ENCODE measurements around the gene NIBAN1.

The NIBAN1 gene

DNA sequence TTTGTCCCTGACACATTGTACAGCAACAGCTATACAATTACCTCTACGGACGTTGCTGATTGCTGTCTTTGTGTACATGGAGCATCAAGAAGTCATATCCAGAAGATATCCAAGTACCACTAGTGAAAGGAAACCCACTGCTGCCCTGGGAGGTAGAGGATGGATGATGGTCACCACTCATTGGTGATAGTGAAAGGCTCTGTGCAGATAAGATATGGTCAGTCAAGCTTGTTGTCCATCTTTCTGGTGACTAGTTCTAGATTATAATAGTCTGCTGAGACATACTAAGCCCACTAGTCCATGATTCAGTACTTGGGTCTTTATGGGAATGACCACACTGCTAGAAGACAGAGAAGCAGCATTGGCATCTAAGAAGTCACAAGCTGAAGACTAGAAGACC, 30.3 kb downstream of the NIBAN1 start:
- DNase-seq: no peak

DNA sequence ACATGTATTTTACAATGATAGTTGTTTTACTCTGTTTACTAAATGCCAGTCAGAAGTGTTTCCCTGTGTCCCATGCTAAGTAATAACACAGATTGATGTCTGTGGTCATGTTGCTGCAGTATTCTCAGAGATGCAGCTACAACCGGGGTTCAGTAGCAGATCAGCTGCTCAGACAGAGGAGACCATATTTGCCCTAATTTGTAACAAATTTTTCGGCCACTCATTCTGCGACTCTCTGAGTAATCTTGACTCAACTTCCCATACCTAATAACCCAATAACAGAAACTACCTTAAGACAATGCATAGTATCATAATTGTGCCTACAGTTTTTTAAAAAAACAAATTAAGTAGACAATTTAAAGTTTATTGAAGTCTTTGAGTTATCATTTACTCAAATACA, 32.6 kb downstream of the NIBAN1 start:
- no peak for DNase-seq

- DNase-seq: no peak
These were observed 32.9 kb downstream of the NIBAN1 start for GRCh38 chr1:184941410-184941733.

DNA sequence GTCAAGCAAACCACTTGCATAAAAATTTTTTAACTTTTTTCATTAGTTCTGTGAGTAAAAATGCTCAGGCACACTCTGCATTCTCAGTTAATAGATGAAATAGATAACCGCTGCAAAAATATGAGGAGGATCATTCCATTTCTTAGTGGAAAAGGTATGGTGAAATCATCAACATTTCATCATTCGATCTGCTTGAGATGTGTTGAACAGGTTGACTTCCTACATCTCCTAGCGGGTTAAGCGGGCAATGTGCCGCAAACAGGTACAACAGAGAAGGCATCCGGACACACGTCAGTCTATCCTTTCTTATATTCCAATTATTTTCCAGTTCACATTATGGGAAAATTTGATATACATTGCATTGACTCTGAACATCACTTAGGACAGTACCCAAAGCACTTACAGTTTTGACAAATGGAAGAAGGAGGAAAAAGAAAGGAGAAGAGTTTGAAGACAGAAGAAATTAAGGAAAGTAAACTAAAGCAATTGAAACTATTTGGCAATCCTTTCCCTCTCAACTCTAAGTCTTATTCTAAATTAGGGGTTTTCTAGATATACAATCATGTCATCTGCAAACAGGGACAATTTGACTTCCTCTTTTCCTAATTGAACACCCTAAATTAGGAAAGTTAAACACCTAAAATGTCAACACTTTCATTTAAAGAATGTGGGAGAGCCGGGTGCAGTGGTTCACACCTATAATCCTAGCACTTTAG, 33.5 kb downstream of the NIBAN1 start:
- no peak for DNase-seq

- no peak for DNase-seq
These were observed 34.1 kb downstream of the NIBAN1 start for GRCh38 chr1:184940226-184940625.

DNA sequence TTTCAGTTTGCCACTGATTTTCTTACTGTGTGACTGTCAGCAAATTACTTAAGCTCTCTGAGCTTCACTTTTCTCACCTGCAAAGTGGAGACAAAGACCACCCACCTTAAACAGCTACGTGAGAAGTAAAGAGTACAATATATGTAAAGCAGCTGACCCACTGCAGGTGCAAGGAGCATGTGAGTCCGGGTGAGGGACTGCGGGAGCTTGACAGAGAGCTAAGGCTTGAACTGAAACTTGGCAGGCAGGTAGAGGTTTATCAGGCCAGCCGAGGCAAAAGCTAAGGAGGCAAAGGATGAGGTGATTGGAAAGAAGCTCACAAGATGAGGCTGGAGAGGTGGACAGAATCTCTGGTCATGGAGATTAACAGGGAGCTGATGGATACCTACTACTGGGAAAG, 36.6 kb downstream of the NIBAN1 start:
- DNase-seq: no peak

DNA sequence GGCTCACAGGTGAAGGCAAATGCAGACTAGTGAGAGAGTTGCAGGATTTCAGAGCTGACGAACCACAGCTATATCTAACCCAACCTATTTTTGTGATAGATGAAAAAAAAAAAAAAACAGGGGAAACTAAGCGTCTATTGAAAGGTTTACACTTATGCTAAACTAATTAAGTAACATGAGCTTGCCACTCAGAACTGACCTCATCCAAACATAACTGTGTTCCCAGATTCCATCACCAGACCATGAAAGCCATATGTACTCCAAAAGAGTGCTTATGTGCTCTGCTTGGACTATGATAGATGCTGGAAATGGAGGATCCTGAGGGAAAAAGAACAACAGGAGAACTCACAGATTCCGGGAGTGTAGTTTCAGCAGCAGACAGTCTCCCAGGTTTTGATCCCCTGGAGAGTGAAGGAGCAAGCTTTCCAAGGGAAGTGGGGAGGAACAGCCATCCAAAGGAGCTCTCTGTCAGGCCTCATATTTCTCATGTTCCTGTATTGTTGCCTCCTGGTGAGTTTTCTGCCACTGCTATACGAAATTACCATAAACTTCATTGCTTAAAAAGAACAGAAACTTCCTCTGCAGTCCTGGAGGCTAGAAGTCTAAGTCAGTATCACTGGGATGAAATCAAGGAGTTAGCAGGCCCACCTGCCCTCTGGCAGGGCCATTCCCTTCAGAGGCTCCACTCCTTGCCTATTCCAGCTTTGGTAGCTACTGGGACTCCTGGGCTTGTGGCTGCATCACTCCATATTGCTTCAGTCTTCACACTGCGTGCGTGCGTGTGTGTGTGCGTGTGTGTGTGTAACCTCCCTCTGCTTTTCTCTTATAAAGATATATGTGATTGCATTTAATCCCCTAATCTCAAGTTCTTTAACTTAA, 38.1 kb downstream of the NIBAN1 start:
- no peak for DNase-seq

- DNase-seq: no peak
These were observed 40.4 kb downstream of the NIBAN1 start for GRCh38 chr1:184933944-184934343.

- no peak for DNase-seq
These were observed 42.0 kb downstream of the NIBAN1 start for GRCh38 chr1:184932319-184932718.

DNA sequence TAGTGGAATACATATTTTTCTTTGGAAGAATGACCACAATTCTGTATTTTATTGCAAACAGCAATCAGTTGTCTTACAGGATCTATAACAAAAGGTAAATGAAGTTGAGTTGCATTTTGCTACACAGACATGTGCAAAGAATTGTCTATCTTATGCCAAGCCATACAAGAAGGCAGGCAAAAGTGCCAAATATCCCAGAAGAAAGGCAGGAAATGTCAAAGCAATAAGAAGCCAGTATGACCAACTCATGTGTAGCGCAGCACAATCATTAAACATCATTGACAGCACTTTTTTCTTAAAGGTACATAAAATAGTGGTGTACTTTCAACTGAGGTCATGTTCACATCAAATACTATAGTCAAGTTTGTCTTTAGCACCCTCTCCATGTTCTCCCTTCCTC, 42.7 kb downstream of the NIBAN1 start:
- DNase-seq: no peak

DNA sequence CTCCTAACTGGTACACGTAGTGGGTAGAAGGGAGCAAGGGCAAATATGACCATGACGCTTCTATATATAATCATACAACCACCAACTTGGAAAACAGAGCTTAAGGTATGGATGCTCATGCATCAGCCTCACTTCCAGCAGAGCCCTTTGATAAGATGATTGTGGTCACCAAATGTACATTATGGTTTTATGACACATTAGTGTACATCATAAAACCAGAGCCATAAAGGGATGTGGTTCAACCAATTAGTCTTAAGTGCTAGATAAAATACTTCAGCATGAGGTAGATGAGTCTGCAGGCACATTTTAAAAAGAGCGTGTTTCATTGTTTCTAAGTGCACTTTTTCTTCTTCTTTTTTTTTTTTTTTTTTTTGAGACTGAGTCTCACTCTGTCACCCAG, 43.7 kb downstream of the NIBAN1 start:
- DNase-seq: no peak

GRCh38 chr1:184930232-184930631, 44.1 kb downstream of the NIBAN1 start:
- no peak for DNase-seq

GRCh38 chr1:184929711-184930202, 44.6 kb downstream of the NIBAN1 start:
- DNase-seq: no peak

DNA sequence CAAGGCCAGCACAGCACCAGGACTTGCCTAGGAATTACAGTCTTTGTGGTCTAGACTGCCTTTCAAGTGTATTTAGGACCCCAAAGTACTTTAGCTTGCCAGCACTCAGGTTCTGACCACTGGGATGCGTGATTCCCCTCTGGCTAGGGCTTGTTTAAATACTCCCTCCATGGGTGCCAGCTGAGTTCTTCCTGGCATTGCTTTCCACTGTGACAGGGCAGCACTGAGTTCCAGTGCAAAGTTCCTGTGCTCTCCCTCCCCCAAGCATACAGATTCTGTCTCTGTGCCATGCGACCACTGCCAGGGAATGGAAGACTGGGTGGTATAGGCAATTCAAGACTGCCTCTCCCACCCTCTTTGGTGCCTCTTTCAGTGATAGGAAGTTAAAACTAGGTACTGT, 45.9 kb downstream of the NIBAN1 start:
- no peak for DNase-seq
